Smooth muscle cell (in vitro differentiated cells): ENCODE measurements around the gene TSPAN16. TPM values are rescaled to one million over a fixed set of nuclear protein-coding genes. Genes with fewer than 3 reads are reported as not detected.
"Not testable (repeated sequence)": the region's sequence is repeated elsewhere in the genome, so short reads cannot be mapped to it uniquely, and the experiment has no call there.

Source experiments
- DNase-seq: peaks from one replicate; lab custom pipeline; 2025; ENCODE audit not compliant: unreplicated experiment; lab: John Stamatoyannopoulos, UW
- H2AFZ ChIP-seq: fragments of 200-600 bp; sonication (generic); 2 replicates; pipeline ENCODE4 v1.6.0; 2016; ENCODE audit warnings: antibody characterized with exemption, low read depth, mild to moderate bottlenecking
- H3F3A ChIP-seq: fragments of 200-600 bp; sonication (generic); 2 replicates; pipeline ENCODE4 v1.6.0; 2017; ENCODE audit warnings: antibody characterized with exemption, low read depth
- H3K27ac ChIP-seq: fragments of 200-600 bp; sonication (generic); 2 replicates; pipeline ENCODE4 v1.5.1; 2016; ENCODE audit warnings: low read depth, mild to moderate bottlenecking
- H3K27me3 ChIP-seq: fragments of 200-600 bp; sonication (generic); 2 replicates; pipeline ENCODE4 v1.6.1; 2016; ENCODE audit warnings: low read depth, mild to moderate bottlenecking
- H3K36me3 ChIP-seq: fragments of 200-600 bp; sonication (generic); 2 replicates; pipeline ENCODE4 v1.5.1; 2016; ENCODE audit warnings: low read depth
- H3K4me1 ChIP-seq: fragments of 200-600 bp; sonication (generic); 2 replicates; pipeline ENCODE4 v1.5.1; 2016; ENCODE audit warnings: low read depth
- H3K4me2 ChIP-seq: fragments of 200-600 bp; sonication (generic); 2 replicates; pipeline ENCODE4 v1.6.0; 2016; ENCODE audit warnings: mild to moderate bottlenecking
- H3K4me3 ChIP-seq: fragments of 200-600 bp; sonication (generic); 2 replicates; pipeline ENCODE4 v1.5.1; 2016; ENCODE audit warnings: mild to moderate bottlenecking
- H3K79me2 ChIP-seq: fragments of 200-600 bp; sonication (generic); 2 replicates; pipeline ENCODE4 v1.6.0; 2016; ENCODE audit warnings: low read depth, mild to moderate bottlenecking
- H3K9ac ChIP-seq: fragments of 200-600 bp; sonication (generic); 2 replicates; pipeline ENCODE4 v1.6.0; 2016; ENCODE audit warnings: low read depth
- H3K9me3 ChIP-seq: fragments of 200-600 bp; sonication (generic); replicated peaks from 2 replicates; pipeline ENCODE4 v1.5.1; 2016; ENCODE audit warnings: low read depth
- H4K20me1 ChIP-seq: fragments of 200-600 bp; sonication (generic); 2 replicates; pipeline ENCODE4 v1.6.0; 2016; ENCODE audit warnings: low read depth
- CTCF ChIP-seq: fragments of 200-600 bp; sonication (generic); IDR thresholded peaks from 2 replicates; pipeline ENCODE4 v1.5.1; 2017; ENCODE audit warnings: borderline replicate concordance, mild to moderate bottlenecking, antibody characterized with exemption; ENCODE audit not compliant: insufficient read depth, poor library complexity, severe bottlenecking
- WGBS: methylation state at CpG from one replicate; pipeline ENCODE4 v1.1.7; 2016; ENCODE audit warnings: low lambda C conversion rate; 5-methylcytosine and 5-hydroxymethylcytosine counted together
- polyA plus RNA-seq: library from polyadenylated mRNA; unstranded; fragments of >200 nt; fragmentation: Nextera tagmentation; extraction: Ambion mirVana; gene quantifications from 2 replicates; pipeline ENCODE4 v1.2.1, GENCODE V29; 2016
- total RNA-seq: library from RNA; depleted of rRNA; stranded (reverse); fragments of >200 nt; gene quantifications from 2 replicates; pipeline ENCODE4 v1.2.3, GENCODE V29; 2014

Gene TSPAN16
- total and polyA plus RNA-seq, 2 experiments from 2014 or later, result not detected

DNA sequence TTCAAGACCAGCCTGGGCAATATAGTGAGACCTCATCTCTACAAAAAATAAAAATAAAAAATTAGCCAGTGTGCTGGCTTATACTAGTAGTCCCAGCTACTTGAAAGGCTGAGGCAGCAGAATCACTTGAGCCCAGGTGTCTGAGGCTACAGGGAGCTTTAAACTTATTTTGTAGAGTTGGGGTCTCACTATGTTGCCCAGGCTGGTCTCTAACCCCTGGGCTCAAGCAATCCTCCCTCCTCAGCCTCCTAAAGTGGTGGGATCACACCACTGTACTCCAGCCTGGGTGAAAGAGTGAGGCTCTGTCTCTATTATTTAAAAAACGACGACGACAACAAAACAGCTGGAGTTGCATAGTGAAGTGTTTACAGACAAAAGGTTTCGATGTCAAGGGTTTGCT is 35.5 kb downstream of the TSPAN16 start:
- Histone ChIP-seq H3K36me3 (peaks cover 6% of the 10 kb centered on the region), H3K27me3 (no peaks in the 10 kb centered on the region), H3K4me2 (no peak overlapping the region), H3K4me1 (no peaks in the 10 kb centered on the region), H3K9ac (no peak overlapping the region), H3F3A (no peaks in the 10 kb centered on the region), H3K4me3 (no peak overlapping the region), H2AFZ (no peak overlapping the region), H4K20me1 (no peaks in the 10 kb centered on the region), H3K27ac (no peak overlapping the region), H3K9me3 (no peaks in the 10 kb centered on the region), H3K79me2 (no peaks in the 10 kb centered on the region)
- DNase-seq, result no peak
- no peak for TF ChIP-seq CTCF
- WGBS, result 92% methylated on average over 4 of the region's 4 CpGs

DNA sequence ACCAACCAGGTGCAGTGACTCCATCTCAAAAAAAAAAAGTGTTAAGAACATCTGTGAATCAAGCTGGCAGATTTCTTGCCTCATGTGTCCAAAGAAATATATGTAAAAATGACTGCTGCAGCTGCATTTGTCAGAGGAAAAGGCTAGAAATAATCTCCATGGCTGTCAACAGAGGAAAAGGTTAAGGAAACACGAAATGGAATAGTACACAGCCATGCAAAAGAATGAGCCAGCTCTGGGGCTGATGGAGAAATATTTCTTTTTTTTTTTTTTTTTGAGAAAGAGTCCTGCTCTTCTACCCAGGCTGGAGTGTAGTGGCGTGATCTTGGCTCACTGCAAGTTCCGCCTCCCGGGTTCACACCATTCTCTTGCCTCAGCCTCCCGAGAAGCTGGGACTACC is 36.9 kb downstream of the TSPAN16 start:
- no peak for DNase-seq
- no peak overlapping the region for H3K4me2 ChIP-seq
- TF ChIP-seq CTCF, result no peak
- H4K20me1 ChIP-seq, result no peaks in the 10 kb centered on the region
- 98% methylated on average over 5 of the region's 5 CpGs for WGBS
- no peak overlapping the region for H2AFZ ChIP-seq
- H3K9me3 ChIP-seq, result no peaks in the 10 kb centered on the region
- no peak overlapping the region for H3K27ac ChIP-seq
- no peaks in the 10 kb centered on the region for H3K27me3 ChIP-seq
- no peaks in the 10 kb centered on the region for H3K79me2 ChIP-seq
- H3K4me1 ChIP-seq, result no peaks in the 10 kb centered on the region
- H3F3A ChIP-seq, result no peaks in the 10 kb centered on the region
- H3K9ac ChIP-seq, result no peak overlapping the region
- H3K4me3 ChIP-seq, result no peak overlapping the region
- H3K36me3 ChIP-seq, result peaks cover 6% of the 10 kb centered on the region

- WGBS, result 90% methylated on average over 9 of the region's 9 CpGs
- H3K36me3 ChIP-seq, DNase-seq: not testable (repeated sequence)
Observed at GRCh38 chr19:11333838-11334237, 37.9 kb downstream of the TSPAN16 start.

DNA sequence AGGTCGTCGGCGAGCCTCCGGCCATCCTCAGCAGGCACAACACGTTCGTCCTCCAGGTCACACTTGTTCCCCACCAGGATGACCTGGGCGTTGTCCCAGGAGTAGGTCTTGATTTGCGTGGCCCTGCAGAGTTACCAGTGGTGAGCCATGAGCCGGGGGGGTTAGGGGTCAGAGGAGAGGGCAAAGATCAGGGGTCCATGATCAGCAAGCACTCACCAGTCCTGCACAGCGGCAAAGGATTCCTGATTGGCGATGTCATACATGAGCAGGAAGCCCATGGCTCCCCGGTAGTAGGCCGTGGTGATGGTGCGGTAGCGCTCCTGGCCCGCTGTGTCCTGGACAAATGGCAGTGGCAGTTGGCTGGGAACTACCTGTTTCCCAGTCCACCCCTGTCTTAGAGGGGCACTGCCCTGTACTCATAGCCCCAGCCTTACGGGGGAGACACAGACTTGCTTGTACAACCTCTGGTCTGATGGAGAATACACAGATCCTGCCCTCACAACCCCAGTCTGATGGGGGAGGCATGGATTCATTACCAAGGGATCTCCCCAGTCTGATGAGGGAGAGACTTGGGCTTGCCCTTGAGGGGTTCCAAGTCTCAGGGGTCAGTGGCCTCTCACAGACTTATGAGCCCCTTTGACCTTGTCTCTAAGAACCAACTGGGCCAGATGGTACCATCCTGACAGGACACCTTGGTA is 39.6 kb downstream of the TSPAN16 start:
- DNase-seq, result no peak
- H3F3A ChIP-seq, result no peaks in the 10 kb centered on the region
- no peaks in the 10 kb centered on the region for H3K79me2 ChIP-seq
- no peak overlapping the region for H3K4me2 ChIP-seq
- H3K27me3 ChIP-seq, result no peaks in the 10 kb centered on the region
- no peaks in the 10 kb centered on the region for H3K4me1 ChIP-seq
- H3K4me3 ChIP-seq, result no peak overlapping the region
- H4K20me1 ChIP-seq, result no peaks in the 10 kb centered on the region
- H2AFZ ChIP-seq, result no peak overlapping the region
- peaks cover 6% of the 10 kb centered on the region for H3K36me3 ChIP-seq
- no peak overlapping the region for H3K9ac ChIP-seq
- H3K9me3 ChIP-seq, result no peaks in the 10 kb centered on the region
- 99% methylated on average over 17 of the region's 17 CpGs for WGBS
- no peak for TF ChIP-seq CTCF
- H3K27ac ChIP-seq, result no peak overlapping the region

More at GRCh38 chr19:11333838-11334237, 37.9 kb downstream of the TSPAN16 start:
- H3K4me3 ChIP-seq, H4K20me1 ChIP-seq, H3K9me3 ChIP-seq, H3K4me1 ChIP-seq, H3K79me2 ChIP-seq, H3K27me3 ChIP-seq, H3K27ac ChIP-seq, H3K4me2 ChIP-seq, H3K9ac ChIP-seq, H3F3A ChIP-seq, H2AFZ ChIP-seq: not testable (repeated sequence)
